Endodermal cell (in vitro differentiated cells): ENCODE data around the gene CLDN22. TPM values are rescaled to one million over a fixed set of nuclear protein-coding genes. Genes with fewer than 3 reads are reported as not detected.

ENCODE experiments used
- DNase-seq: peaks from one replicate; pipeline ENCODE4 v3.0.0-alpha.2; 2017
- H3K27ac ChIP-seq: 2 replicates; pipeline ENCODE4 v1.5.1; 2013; ENCODE audit warnings: mild to moderate bottlenecking, low read depth, low read length, moderate library complexity
- H3K27me3 ChIP-seq: 2 replicates; pipeline ENCODE4 v1.6.1; 2013; ENCODE audit warnings: mild to moderate bottlenecking, low read length, moderate library complexity; ENCODE audit not compliant: insufficient read depth, control insufficient read depth, poor library complexity, severe bottlenecking
- H3K36me3 ChIP-seq: 2 replicates; pipeline ENCODE4 v1.7.0; 2013; ENCODE audit warnings: mild to moderate bottlenecking, low read length, moderate library complexity; ENCODE audit not compliant: control insufficient read depth, insufficient read depth
- H3K4me1 ChIP-seq: one replicate; pipeline ENCODE4 v1.7.0; 2013; ENCODE audit warnings: low read length; ENCODE audit not compliant: control insufficient read depth, insufficient read depth
- H3K4me3 ChIP-seq: 2 replicates; pipeline ENCODE4 v1.5.1; 2013; ENCODE audit warnings: mild to moderate bottlenecking, low read length, moderate library complexity
- H3K9ac ChIP-seq: 2 replicates; pipeline ENCODE4 v1.6.1; 2013; ENCODE audit warnings: mild to moderate bottlenecking, low read length, moderate library complexity; ENCODE audit not compliant: poor library complexity, severe bottlenecking; ENCODE audit errors: extremely low read depth
- H3K9me3 ChIP-seq: 2 replicates; pipeline ENCODE4 v1.6.1; 2013; ENCODE audit warnings: mild to moderate bottlenecking, low read length, moderate library complexity; ENCODE audit not compliant: control insufficient read depth
- H3K27ac Mint-ChIP-seq: 2 replicates; pipeline ENCODE4 v1.8.0; 2020; ENCODE audit warnings: mixed read lengths
- H3K27me3 Mint-ChIP-seq: 2 replicates; pipeline ENCODE4 v1.8.0; 2021; ENCODE audit warnings: mild to moderate bottlenecking, mixed read lengths; ENCODE audit not compliant: insufficient read depth
- H3K36me3 Mint-ChIP-seq: 2 replicates; pipeline ENCODE4 v1.8.0; 2020; ENCODE audit warnings: low read depth, mixed read lengths
- H3K4me1 Mint-ChIP-seq: 2 replicates; pipeline ENCODE4 v1.8.0; 2020; ENCODE audit warnings: mixed read lengths
- H3K4me3 Mint-ChIP-seq: 2 replicates; pipeline ENCODE4 v1.8.0; 2020; ENCODE audit warnings: mild to moderate bottlenecking, moderate library complexity, mixed read lengths
- H3K9me3 Mint-ChIP-seq: 2 replicates; pipeline ENCODE4 v1.8.0; 2020; ENCODE audit warnings: mild to moderate bottlenecking, mixed read lengths
- WGBS, 2 experiments: methylation state at CpG; one replicate each; pipeline versions ENCODE4 v1.1.5 to v1.1.7; 2013; ENCODE audit warnings: missing lambda C conversion rate in 2 of 2, mixed read lengths in 1 of 2; ENCODE audit not compliant: insufficient coverage in 1 of 2, insufficient read length in 1 of 2; 5-methylcytosine and 5-hydroxymethylcytosine counted together
- total RNA-seq, 2 donors: library from RNA; stranded (reverse); fragmentation: NEBNext Ultra II Directional in 1 of 2; extraction: Animal tissue kit (Norgen Biotek cat#: 25700) in 1 of 2; gene quantifications; 2 replicates in 1 of 2; 3 replicates in 1 of 2; pipeline ENCODE4 v1.2.1, GENCODE V29; 2021
- TF ChIP-seq, protein P1 (sequence below): fragments of 200-600 bp; sonication (generic); conservative IDR thresholded peaks from 2 replicates; pipeline ENCODE4 v1.5.0; 2021; ENCODE audit warnings: antibody characterized with exemption, mild to moderate bottlenecking

The CLDN22 gene
- total RNA-seq, 2 donors from 2014 or later, result 0.15 TPM; not detected in 1

- Mint-ChIP-seq H3K27me3 (no peaks in the 10 kb centered on the region), H3K27ac (no peak overlapping the region), H3K4me1 (no peaks in the 10 kb centered on the region), H3K9me3 (peaks cover 2% of the 10 kb centered on the region), H3K36me3 (peaks cover 73% of the 10 kb centered on the region), H3K4me3 (no peak overlapping the region)
- 91 to 100% methylated on average over 1 to 3 of the region's 3 CpGs for WGBS, 2 experiments
- Histone ChIP-seq H3K27ac (no peak overlapping the region), H3K4me1 (no peaks in the 10 kb centered on the region), H3K4me3 (no peak overlapping the region), H3K9ac (no peak overlapping the region), H3K9me3 (peaks cover 13% of the 10 kb centered on the region), H3K36me3 (peaks cover 91% of the 10 kb centered on the region), H3K27me3 (no peaks in the 10 kb centered on the region)
- TF ChIP-seq, protein P1, sequence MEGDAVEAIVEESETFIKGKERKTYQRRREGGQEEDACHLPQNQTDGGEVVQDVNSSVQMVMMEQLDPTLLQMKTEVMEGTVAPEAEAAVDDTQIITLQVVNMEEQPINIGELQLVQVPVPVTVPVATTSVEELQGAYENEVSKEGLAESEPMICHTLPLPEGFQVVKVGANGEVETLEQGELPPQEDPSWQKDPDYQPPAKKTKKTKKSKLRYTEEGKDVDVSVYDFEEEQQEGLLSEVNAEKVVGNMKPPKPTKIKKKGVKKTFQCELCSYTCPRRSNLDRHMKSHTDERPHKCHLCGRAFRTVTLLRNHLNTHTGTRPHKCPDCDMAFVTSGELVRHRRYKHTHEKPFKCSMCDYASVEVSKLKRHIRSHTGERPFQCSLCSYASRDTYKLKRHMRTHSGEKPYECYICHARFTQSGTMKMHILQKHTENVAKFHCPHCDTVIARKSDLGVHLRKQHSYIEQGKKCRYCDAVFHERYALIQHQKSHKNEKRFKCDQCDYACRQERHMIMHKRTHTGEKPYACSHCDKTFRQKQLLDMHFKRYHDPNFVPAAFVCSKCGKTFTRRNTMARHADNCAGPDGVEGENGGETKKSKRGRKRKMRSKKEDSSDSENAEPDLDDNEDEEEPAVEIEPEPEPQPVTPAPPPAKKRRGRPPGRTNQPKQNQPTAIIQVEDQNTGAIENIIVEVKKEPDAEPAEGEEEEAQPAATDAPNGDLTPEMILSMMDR, result no peak
- DNase-seq, result no peak
Measured at GRCh38 chr4:183306811-183307210, 13.3 kb downstream of the CLDN22 start.

GRCh38 chr4:183304538-183304937 is 15.5 kb downstream of the CLDN22 start:
- Mint-ChIP-seq H3K27me3 (no peaks in the 10 kb centered on the region), H3K36me3 (peaks cover 65% of the 10 kb centered on the region), H3K27ac (no peak overlapping the region), H3K4me1 (no peaks in the 10 kb centered on the region), H3K9me3 (peaks cover 2% of the 10 kb centered on the region), H3K4me3 (no peak overlapping the region)
- no peaks in the 10 kb centered on the region for H3K4me1 ChIP-seq
- H3K27me3 ChIP-seq, result no peaks in the 10 kb centered on the region
- H3K4me3 ChIP-seq, result no peak overlapping the region
- no peak overlapping the region for H3K9ac ChIP-seq
- H3K36me3 ChIP-seq, result peaks cover 94% of the 10 kb centered on the region
- WGBS, 2 experiments, result 86 to 96% methylated on average over 1 to 2 of the region's 2 CpGs
- TF ChIP-seq, protein P1, result no peak
- no peak overlapping the region for H3K27ac ChIP-seq
- no peak for DNase-seq
- peaks cover 13% of the 10 kb centered on the region for H3K9me3 ChIP-seq

- H3K9ac ChIP-seq, result no peak overlapping the region
- H3K9me3 ChIP-seq, result peaks cover 12% of the 10 kb centered on the region
- Mint-ChIP-seq H3K9me3 (peaks cover 2% of the 10 kb centered on the region), H3K36me3 (peaks cover 66% of the 10 kb centered on the region), H3K27me3 (no peaks in the 10 kb centered on the region), H3K4me3 (no peak overlapping the region), H3K27ac (no peak overlapping the region), H3K4me1 (no peaks in the 10 kb centered on the region)
- H3K4me1 ChIP-seq, result no peaks in the 10 kb centered on the region
- H3K27me3 ChIP-seq, result no peaks in the 10 kb centered on the region
- H3K27ac ChIP-seq, result no peak overlapping the region
- TF ChIP-seq, protein P1, result no peak
- H3K36me3 ChIP-seq, result peaks cover 94% of the 10 kb centered on the region
- WGBS, 2 experiments, result 64 to 72% methylated on average over 4 of the region's 4 CpGs
- H3K4me3 ChIP-seq, result no peak overlapping the region
- no peak for DNase-seq
Measured at GRCh38 chr4:183304067-183304466, 16.0 kb downstream of the CLDN22 start.
